Heart left ventricle (tissue), 16 donors: Measurements from ENCODE around the gene RAI1. TPM values are rescaled to one million over a fixed set of nuclear protein-coding genes. Genes with fewer than 3 reads are reported as not detected.

Source experiments
- ATAC-seq, 4 donors: fragments of 200-7000 bp; cut with Tn5 transposase; one replicate each; pipeline ENCODE4 v1.9.1; 2020 to 2022; ENCODE audit warnings: moderate library complexity in 4 of 4, mild to moderate bottlenecking in 3 of 4, moderate number of reproducible peaks in 1 of 4
- DNase-seq, 5 donors: peaks; one replicate each; pipeline ENCODE4 v3.0.0-alpha.2; 2020
- H3K27ac ChIP-seq, 12 donors: fragments of 200-600 bp; sonication (generic) in 4 of 12; one replicate each; pipeline versions ENCODE4 v1.5.0 to v1.8.0; 2016 to 2022; ENCODE audit warnings: mild to moderate bottlenecking in 2 of 12
- H3K27me3 ChIP-seq, 9 donors: fragments of 200-600 bp; sonication (generic) in 2 of 9; one replicate each; pipeline versions ENCODE4 v1.5.1 to v1.8.0; 2016 to 2022; ENCODE audit warnings: mild to moderate bottlenecking in 3 of 9
- H3K36me3 ChIP-seq, 9 donors: fragments of 200-600 bp; sonication (generic) in 2 of 9; one replicate each; pipeline versions ENCODE4 v1.5.0 to v1.8.0; 2018 to 2022; ENCODE audit warnings: mild to moderate bottlenecking in 2 of 9
- H3K4me1 ChIP-seq, 12 donors: fragments of 200-600 bp; sonication (generic) in 4 of 12; one replicate each; pipeline versions ENCODE4 v1.5.0 to v1.8.0; 2016 to 2022; ENCODE audit warnings: mild to moderate bottlenecking in 3 of 12
- H3K4me3 ChIP-seq, 12 donors: fragments of 200-600 bp; sonication (generic) in 4 of 12; one replicate each; pipeline versions ENCODE4 v1.5.0 to v1.8.0; 2017 to 2022; ENCODE audit warnings: mild to moderate bottlenecking in 9 of 12, moderate library complexity in 4 of 12
- H3K9me3 ChIP-seq, 12 donors: fragments of 200-600 bp; sonication (generic) in 4 of 12; one replicate each; pipeline versions ENCODE4 v1.5.0 to v1.8.0; 2016 to 2022; ENCODE audit warnings: mild to moderate bottlenecking in 1 of 12
- CTCF ChIP-seq, 12 donors: fragments of 200-600 bp; sonication (generic) in 4 of 12; IDR thresholded peaks; one replicate each; pipeline versions ENCODE4 v1.5.0 to v1.8.0; 2018 to 2022; ENCODE audit warnings: antibody characterized with exemption in 12 of 12, mild to moderate bottlenecking in 5 of 12
- POLR2A ChIP-seq, 2 donors: fragments of 450-650 bp; IDR thresholded peaks; one replicate each; pipeline ENCODE4 v1.6.1; 2017; ENCODE audit warnings: antibody characterized with exemption in 2 of 2, mild to moderate bottlenecking in 2 of 2, moderate library complexity in 2 of 2
- WGBS, 4 donors: extraction: QIAGEN DNeasy Blood & Tissue Kit in 2 of 4; methylation state at CpG; one replicate each; pipeline versions ENCODE4 v1.1.5 to v1.1.7; 2013 to 2018; 5-methylcytosine and 5-hydroxymethylcytosine counted together
- intact Hi-C, 10 donors: fragments of 100-400 bp; cut with DNase I; formaldehyde crosslinking; loops; one replicate each; pipeline versions ENCODE4 v1.11.1 to v1.14.2; 2022
- polyA plus RNA-seq, 2 donors: library from polyadenylated mRNA; stranded (reverse); fragments of 200-250 nt; gene quantifications; one replicate each; pipeline ENCODE4 v1.2.3, GENCODE V29; 2013
- total RNA-seq, 9 donors: library from RNA; depleted of rRNA in 2 of 9; stranded (reverse); fragments of >200 nt in 2 of 9; fragmentation: NEBNext Ultra II Directional in 3 of 9; extraction: Animal tissue kit (Norgen Biotek cat#: 25700) in 3 of 9; gene quantifications; one replicate each; pipeline versions ENCODE4 v1.1.0 to v1.2.4, GENCODE V29; 2016 to 2023
- donor health status: ischemic (EF 13 %, LVEDD 7.1; RV severe dilation, severe dysfunction).
- donor health status: healthy with polysubstance abuse.
- donor health status: DM: no; HTN: yes; CAD: no.
- donor health status: DM: no; HTN: no; CAD: no.
- donor health status: ischemic (EF 25% LVEDD 6.9; RV normal size, moderate dysfunction).
- donor health status: ischemic (EF 25% LVEDD 5.7; RV mildly dilated, moderate dysfunction).
- donor health status: healthy.
- donor health status: DM: yes; HTN: yes; CAD: no.
- donor health status: ischemic (EF 35%, LVEDD 5.7; RV mildly dilated, moderate dysfunction).
- donor health status: nonischemic (EF 11% LVEDD 7.7; RV severe dilation, severe dysfunction).
- donor health status: DM: yes; HTN: yes; CAD: no.
- donor health status: PGD.
- donor health status: ischemic (EF 29% LVEDD 5.4; RV normal size, mild dysfunction).
- donor health status: nonischemic (EF 23%, LVEDD 6.1; RV moderate dilation, normal function).

The RAI1 gene
- total and polyA plus RNA-seq, 11 donors: 15.1 to 37.2 (median 20.8) TPM

DNA sequence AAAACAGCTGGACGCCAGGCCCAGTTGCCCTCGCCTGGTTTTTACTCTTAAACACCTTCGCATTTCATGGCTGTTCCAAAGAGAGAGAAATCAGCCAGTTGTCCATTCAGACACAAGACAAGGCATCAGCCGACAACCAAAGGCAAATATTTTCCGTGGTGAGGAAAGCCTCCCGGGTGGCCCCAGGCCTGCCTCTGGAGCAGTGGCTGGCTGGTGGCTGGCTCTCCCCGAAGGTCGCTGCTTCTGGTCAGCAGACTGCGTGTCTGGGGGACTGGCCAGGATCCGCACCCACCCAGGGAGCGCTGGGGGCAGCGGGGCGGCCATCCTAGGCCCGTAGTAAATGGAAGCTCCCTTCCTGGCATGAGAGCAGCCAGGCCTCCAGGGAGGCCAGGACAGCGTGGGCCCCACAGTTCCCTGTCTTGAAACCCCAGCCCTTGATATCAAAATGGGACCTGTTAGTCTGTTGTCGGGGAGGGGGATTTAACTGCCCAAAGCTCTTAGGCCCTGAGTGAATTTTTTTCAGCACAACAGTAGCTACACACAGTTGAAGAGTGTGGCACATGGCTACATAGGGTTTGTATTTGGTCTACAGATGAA lies 97.9 kb downstream of the RAI1 start:
- peaks cover 1 to 74% (median 57%) of the 10 kb centered on the region in 12 donors for H3K4me1 ChIP-seq
- DNase-seq (peak in 4 of 5 donors; percentile 43 to 63 (median 60)), ATAC-seq (peak in 3 of 4 donors; percentile 7 to 23 (median 16))
- peak overlapping the region; percentile 11 to 98 (median 85) for H3K27ac ChIP-seq
- no peak overlapping the region for H3K4me3 ChIP-seq
- H3K9me3 ChIP-seq: no peaks in the 10 kb centered on the region
- no peak for TF ChIP-seq POLR2A (IDR thresholded peaks at IDR 0.05)
- TF ChIP-seq CTCF (IDR thresholded peaks at IDR 0.05): no peak
- H3K36me3 ChIP-seq: peaks cover 0 to 3% (median 0%) of the 10 kb centered on the region in 9 donors
- peaks cover 0 to 15% (median 0%) of the 10 kb centered on the region in 9 donors for H3K27me3 ChIP-seq
- WGBS, 4 donors: 34 to 55% (median 49%) methylated on average over 10 to 16 of the region's 16 CpGs
- intact Hi-C loops: loop anchor here in 1 of 10 donors (10.0 kb wide), 1 partner anchor 94 kb away; the partner anchor contains the start of gene RAI1

- peak overlapping the region; percentile 80 to 98 (median 92) for H3K27ac ChIP-seq
- no peaks in the 10 kb centered on the region for H3K9me3 ChIP-seq
- intact Hi-C loops: loop anchor here in 5 of 10 donors (5.0 to 10.0 kb wide), 5 partner anchors 46 to 99 kb away; partner anchors contain the start of gene RAI1 (in 3 of the 5)
- H3K27me3 ChIP-seq: peaks cover 0 to 15% (median 0%) of the 10 kb centered on the region in 9 donors
- H3K36me3 ChIP-seq: peaks cover 0 to 3% (median 0%) of the 10 kb centered on the region in 9 donors
- WGBS, 4 donors: 36 to 48% (median 42%) methylated on average over 9 to 11 of the region's 11 CpGs
- DNase-seq (no peak), ATAC-seq (peak in 2 of 4 donors; percentile 1)
- peak overlapping the region in 9 of 12 donors; percentile 47 to 73 (median 63) for H3K4me3 ChIP-seq
- TF ChIP-seq POLR2A (IDR thresholded peaks at IDR 0.05): no peak
- TF ChIP-seq CTCF (IDR thresholded peaks at IDR 0.05): peak in 2 of 12 donors; percentile 18 to 22
- peaks cover 7 to 85% (median 66%) of the 10 kb centered on the region in 12 donors for H3K4me1 ChIP-seq
These were observed 99.8 kb downstream of the RAI1 start for GRCh38 chr17:17780922-17781590.

DNA sequence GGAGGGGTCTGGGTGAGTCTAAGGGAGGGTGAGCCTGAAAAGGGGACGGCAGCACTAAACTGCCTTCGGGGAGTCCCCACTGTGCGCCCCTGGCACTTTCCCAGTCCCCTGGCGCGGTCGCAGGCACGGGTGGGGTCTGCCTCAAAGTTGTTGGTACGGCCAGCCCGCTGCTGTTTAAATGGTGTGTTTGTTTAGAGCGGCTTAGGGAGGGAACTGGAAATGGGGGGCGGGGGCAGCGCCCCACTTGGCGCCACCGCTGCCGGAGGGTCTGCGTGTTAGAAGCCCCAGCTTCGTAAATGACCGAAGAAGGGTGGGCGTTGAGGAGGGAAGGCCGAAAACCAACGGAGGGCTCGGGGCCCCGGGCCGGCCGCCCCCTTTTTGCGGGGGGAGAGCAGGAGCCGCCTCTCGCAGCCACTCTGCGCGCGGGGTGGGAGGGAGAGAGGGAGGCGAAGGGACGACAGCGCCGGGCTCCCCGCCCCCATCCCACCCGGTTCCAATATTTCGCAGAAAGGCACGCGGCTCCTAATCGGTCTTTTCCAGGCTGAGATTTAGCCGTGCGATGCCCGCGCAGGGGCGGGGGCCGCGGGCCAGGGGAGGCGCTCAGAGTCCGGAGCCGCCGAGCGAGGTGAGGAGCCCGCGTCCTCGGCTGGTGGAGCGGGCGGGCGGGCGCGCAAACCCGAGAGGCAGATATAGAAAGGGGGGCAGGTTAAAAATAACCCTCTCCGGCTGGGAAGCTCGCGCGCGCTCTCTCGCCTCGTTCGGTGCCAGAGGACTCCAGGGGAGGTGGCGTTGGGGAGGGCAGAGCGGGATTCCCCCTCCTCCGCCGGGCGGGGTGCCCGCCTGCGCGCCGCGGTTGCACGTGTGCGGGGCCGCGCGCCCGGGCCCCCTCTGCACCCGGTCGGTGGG lies 100.6 kb downstream of the RAI1 start:
- H3K27me3 ChIP-seq: peaks cover 0 to 15% (median 0%) of the 10 kb centered on the region in 9 donors
- peaks cover 7 to 93% (median 68%) of the 10 kb centered on the region in 12 donors for H3K4me1 ChIP-seq
- intact Hi-C loops: loop anchor here in 6 of 10 donors (2.0 to 10.0 kb wide), 8 partner anchors 29 to 101 kb away; partner anchors contain the start of gene RAI1 (in 4 of the 6)
- WGBS, 4 donors: 3 to 10% (median 5%) methylated on average over 45 to 88 of the region's 88 CpGs
- peak overlapping the region; percentile 40 to 73 (median 62) for H3K4me3 ChIP-seq
- peak; percentile 85 to 93 (median 86) for DNase-seq
- no peak for TF ChIP-seq CTCF (IDR thresholded peaks at IDR 0.05)
- TF ChIP-seq POLR2A (IDR thresholded peaks at IDR 0.05): no peak
- peak overlapping the region; percentile 80 to 98 (median 92) for H3K27ac ChIP-seq
- no peaks in the 10 kb centered on the region for H3K9me3 ChIP-seq
- H3K36me3 ChIP-seq: no peaks in the 10 kb centered on the region
- peak; percentile 64 to 73 (median 72) for ATAC-seq
